ENCODE data around the gene CALHM6. TPM values are rescaled to one million over a fixed set of nuclear protein-coding genes. Genes with fewer than 3 reads are reported as not detected.

CALHM6 gene
- 1 to 10 TPM; 1.3 to 8.6 (median 6.4) TPM for total RNA-seq
- 10 to 100 TPM in 2 of 3 donors, 1 to 10 TPM in 1; 9.6 to 32.0 (median 20.1) TPM for polyA plus RNA-seq

GRCh38 chr6:116461331-116461931 is at the start of gene CALHM6:
CALHM6 (plus strand) TSS chr6:116461375; CDS start chr6:116461930, 555 bp downstream.
- H3K27ac ChIP-seq: peak within 1 kb of the TSS in 3 of 4 donors; percentile 25 to 59 (median 40)
- 36 to 39% methylated on average over 13 of the region's 13 CpGs for WGBS, 2 donors
- H3K27me3 ChIP-seq: peaks cover 0 to 19% (median 0%) of the 10 kb centered on the region in 3 donors
- DNase-seq: no peak
- H3K36me3 ChIP-seq: no peaks in the 10 kb centered on the region
- no peak for TF ChIP-seq POLR2A (IDR thresholded peaks at IDR 0.05)
- no peak for TF ChIP-seq POLR2AphosphoS5 (IDR thresholded peaks at IDR 0.05)
- no peak for TF ChIP-seq EP300 (IDR thresholded peaks at IDR 0.05)
- no peak for TF ChIP-seq CTCF (IDR thresholded peaks at IDR 0.05)
- peak within 1 kb of the TSS; percentile 7 to 54 (median 43) for H3K4me3 ChIP-seq
- peaks cover 0 to 11% (median 3%) of the 10 kb centered on the region in 4 donors for H3K4me1 ChIP-seq
- intact Hi-C loops (cut with DNase I): no loop called here
- no peaks in the 10 kb centered on the region for H3K9me3 ChIP-seq

GRCh38 chr6:116412270-116412669 is 48.9 kb upstream of the CALHM6 start:
- peaks cover 0 to 20% (median 13%) of the 10 kb centered on the region in 4 donors for H3K4me1 ChIP-seq
- no peaks in the 10 kb centered on the region for H3K9me3 ChIP-seq
- no peaks in the 10 kb centered on the region for H3K27me3 ChIP-seq
- TF ChIP-seq POLR2A (IDR thresholded peaks at IDR 0.05) (no peak), EP300 (IDR thresholded peaks at IDR 0.05) (no peak), CTCF (IDR thresholded peaks at IDR 0.05) (no peak), POLR2AphosphoS5 (IDR thresholded peaks at IDR 0.05) (no peak)
- H3K36me3 ChIP-seq: no peaks in the 10 kb centered on the region
- H3K4me3 ChIP-seq: no peak overlapping the region
- no peak overlapping the region for H3K27ac ChIP-seq
- intact Hi-C loops (cut with DNase I): no loop called here
- DNase-seq: peak; percentile 66

GRCh38 chr6:116413357-116413756 is 47.8 kb upstream of the CALHM6 start:
- Histone ChIP-seq H3K27me3 (no peaks in the 10 kb centered on the region), H3K27ac (no peak overlapping the region), H3K4me3 (no peak overlapping the region), H3K9me3 (no peaks in the 10 kb centered on the region), H3K4me1 (peaks cover 0 to 20% (median 13%) of the 10 kb centered on the region in 4 donors), H3K36me3 (no peaks in the 10 kb centered on the region)
- TF ChIP-seq POLR2A (IDR thresholded peaks at IDR 0.05): no peak
- TF ChIP-seq EP300 (IDR thresholded peaks at IDR 0.05): no peak
- no peak for TF ChIP-seq POLR2AphosphoS5 (IDR thresholded peaks at IDR 0.05)
- TF ChIP-seq CTCF (IDR thresholded peaks at IDR 0.05): no peak
- intact Hi-C loops (cut with DNase I): no loop called here
- 84 to 90% methylated on average over 1 of the region's 1 CpG for WGBS, 2 donors
- DNase-seq: no peak

GRCh38 chr6:116417661-116418060 is 43.5 kb upstream of the CALHM6 start:
- no peak for DNase-seq
- Histone ChIP-seq H3K4me3 (no peak overlapping the region), H3K4me1 (peaks cover 0 to 8% (median 3%) of the 10 kb centered on the region in 4 donors), H3K27ac (no peak overlapping the region), H3K9me3 (no peaks in the 10 kb centered on the region), H3K27me3 (no peaks in the 10 kb centered on the region), H3K36me3 (no peaks in the 10 kb centered on the region)
- 88 to 92% methylated on average over 3 of the region's 3 CpGs for WGBS, 2 donors
- TF ChIP-seq CTCF (IDR thresholded peaks at IDR 0.05): no peak
- no peak for TF ChIP-seq EP300 (IDR thresholded peaks at IDR 0.05)
- no peak for TF ChIP-seq POLR2A (IDR thresholded peaks at IDR 0.05)
- no peak for TF ChIP-seq POLR2AphosphoS5 (IDR thresholded peaks at IDR 0.05)
- intact Hi-C loops (cut with DNase I): no loop called here
